Right lobe of liver (tissue), 6 donors: ENCODE results near the gene METTL23. TPM values are rescaled to one million over a fixed set of nuclear protein-coding genes. Genes with fewer than 3 reads are reported as not detected.
"Not testable (repeated sequence)": the region's sequence is repeated elsewhere in the genome, so short reads cannot be mapped to it uniquely, and the experiment has no call there.

ENCODE experiments used
- ATAC-seq, 4 donors: fragments of 200-7000 bp; cut with Tn5 transposase; one replicate each; pipeline ENCODE4 v1.9.1; 2020; ENCODE audit warnings: mild to moderate bottlenecking in 4 of 4, moderate library complexity in 4 of 4
- DNase-seq, 3 donors: peaks; one replicate each; pipeline ENCODE4 v3.0.0-alpha.2; 2020
- H3K27ac ChIP-seq, 3 donors: fragments of 200-600 bp; one replicate each; pipeline ENCODE4 v1.8.0; 2022
- H3K27me3 ChIP-seq, 2 donors: fragments of 200-600 bp; one replicate each; pipeline ENCODE4 v1.8.0; 2022
- H3K36me3 ChIP-seq, 4 donors: fragments of 200-600 bp; sonication (generic) in 1 of 4; one replicate each; pipeline versions ENCODE4 v1.5.1 to v1.8.0; 2017 to 2022; ENCODE audit warnings: control low read depth in 1 of 4
- H3K4me1 ChIP-seq, 4 donors: fragments of 200-600 bp; sonication (generic) in 1 of 4; one replicate each; pipeline versions ENCODE4 v1.5.1 to v1.8.0; 2017 to 2022; ENCODE audit warnings: control low read depth in 1 of 4
- H3K4me3 ChIP-seq, 3 donors: fragments of 200-600 bp; one replicate each; pipeline ENCODE4 v1.8.0; 2022
- H3K9me3 ChIP-seq, 4 donors: fragments of 200-600 bp; sonication (generic) in 1 of 4; one replicate each; pipeline versions ENCODE4 v1.5.1 to v1.8.0; 2017 to 2022; ENCODE audit warnings: control low read depth in 1 of 4
- POLR2A ChIP-seq: fragments of 450-650 bp; IDR thresholded peaks from one replicate; pipeline ENCODE4 v1.6.1; 2017; ENCODE audit warnings: antibody characterized with exemption, mild to moderate bottlenecking
- WGBS: methylation state at CpG from one replicate; pipeline ENCODE4 v1.1.6; 2018; ENCODE audit warnings: low coverage, low lambda C conversion rate; ENCODE audit not compliant: insufficient coverage; ENCODE audit errors: missing lambda C conversion rate; 5-methylcytosine and 5-hydroxymethylcytosine counted together
- intact Hi-C, 2 donors: fragments of 100-400 bp; cut with DNase I; formaldehyde crosslinking; loops; one replicate each; pipeline versions ENCODE4 v1.11.2 to v1.14.1; 2022
- total RNA-seq, 6 experiments: library from RNA; depleted of rRNA in 2 of 6; stranded (reverse); fragments of >200 nt in 2 of 6; fragmentation: NEBNext Ultra II Directional in 3 of 6; extraction: Animal tissue kit (Norgen Biotek cat#: 25700) in 3 of 6; gene quantifications; one replicate each; pipeline versions ENCODE4 v1.1.0 to v1.2.4, GENCODE V29; 2016 to 2023
- TF ChIP-seq, protein P1 (sequence below), 4 donors: fragments of 200-600 bp in 3 of 4; fragments of 450-650 bp in 1 of 4; IDR thresholded peaks; one replicate each; pipeline versions ENCODE4 v1.5.1 to v1.8.0; 2016 to 2022; ENCODE audit warnings: antibody characterized with exemption in 4 of 4, mild to moderate bottlenecking in 2 of 4
- donor health status: DM: no; HTN: yes; CAD: no.
- donor health status: DM: no; HTN: no; CAD: no.
- donor health status: DM: no; HTN: no; CAD: no.
- donor health status: DM: no; HTN: yes; CAD: no.
- donor health status: DM: no; HTN: yes; CAD: no.

METTL23 gene
- total RNA-seq, 6 experiments from 2014 or later: 16.0 to 25.0 (median 18.7) TPM

DNA sequence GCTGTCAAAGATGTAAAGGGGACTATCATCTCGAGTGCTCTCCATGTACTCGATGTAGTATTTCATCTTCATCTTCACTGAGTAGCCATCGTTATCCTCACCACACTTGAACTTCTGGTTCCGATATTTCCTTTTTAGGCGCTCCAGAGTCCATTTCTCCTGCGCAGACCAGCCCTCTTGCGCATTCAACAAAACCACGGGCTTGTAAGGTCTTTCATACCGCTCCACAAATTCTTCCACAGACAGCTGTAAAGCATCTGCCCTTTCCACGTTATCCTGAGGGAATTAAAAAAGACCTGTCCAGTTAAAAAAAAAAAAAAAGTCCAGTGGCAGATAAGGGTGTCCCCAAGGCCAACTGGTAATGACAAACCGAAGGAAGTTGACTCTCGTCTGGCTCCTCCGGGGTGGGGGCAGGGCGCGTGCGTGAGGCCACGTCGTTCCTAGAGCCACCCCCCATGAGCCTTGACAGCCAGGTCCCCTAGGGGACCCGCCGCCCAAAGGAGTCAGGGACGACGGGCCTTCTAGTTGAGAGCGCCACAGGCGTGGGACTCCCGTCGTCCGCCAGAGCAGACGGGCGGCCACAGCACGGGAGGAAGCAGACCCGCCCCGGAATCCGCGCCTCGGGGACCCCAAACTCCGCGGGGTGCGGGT lies 934 bp upstream of the METTL23 start:
- intact Hi-C loops: no loop called here
- TF ChIP-seq, protein P1, sequence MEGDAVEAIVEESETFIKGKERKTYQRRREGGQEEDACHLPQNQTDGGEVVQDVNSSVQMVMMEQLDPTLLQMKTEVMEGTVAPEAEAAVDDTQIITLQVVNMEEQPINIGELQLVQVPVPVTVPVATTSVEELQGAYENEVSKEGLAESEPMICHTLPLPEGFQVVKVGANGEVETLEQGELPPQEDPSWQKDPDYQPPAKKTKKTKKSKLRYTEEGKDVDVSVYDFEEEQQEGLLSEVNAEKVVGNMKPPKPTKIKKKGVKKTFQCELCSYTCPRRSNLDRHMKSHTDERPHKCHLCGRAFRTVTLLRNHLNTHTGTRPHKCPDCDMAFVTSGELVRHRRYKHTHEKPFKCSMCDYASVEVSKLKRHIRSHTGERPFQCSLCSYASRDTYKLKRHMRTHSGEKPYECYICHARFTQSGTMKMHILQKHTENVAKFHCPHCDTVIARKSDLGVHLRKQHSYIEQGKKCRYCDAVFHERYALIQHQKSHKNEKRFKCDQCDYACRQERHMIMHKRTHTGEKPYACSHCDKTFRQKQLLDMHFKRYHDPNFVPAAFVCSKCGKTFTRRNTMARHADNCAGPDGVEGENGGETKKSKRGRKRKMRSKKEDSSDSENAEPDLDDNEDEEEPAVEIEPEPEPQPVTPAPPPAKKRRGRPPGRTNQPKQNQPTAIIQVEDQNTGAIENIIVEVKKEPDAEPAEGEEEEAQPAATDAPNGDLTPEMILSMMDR (IDR thresholded peaks at IDR 0.05): no peak
- no peak for TF ChIP-seq POLR2A
- peaks cover 0 to 18% (median 9%) of the 10 kb centered on the region in 4 donors for H3K4me1 ChIP-seq
- ATAC-seq (peak; percentile 37 to 58 (median 53)), DNase-seq (peak; percentile 80 to 86 (median 82))
- H3K4me3 ChIP-seq: peak overlapping the region; percentile 92 to 100 (median 93)
- no peaks in the 10 kb centered on the region for H3K27me3 ChIP-seq
- no peaks in the 10 kb centered on the region for H3K9me3 ChIP-seq
- peak overlapping the region; percentile 98 to 99 (median 99) for H3K27ac ChIP-seq
- H3K36me3 ChIP-seq: peaks cover 4 to 44% (median 25%) of the 10 kb centered on the region in 4 donors
- WGBS: 7% methylated on average over 13 of the region's 38 CpGs

DNA sequence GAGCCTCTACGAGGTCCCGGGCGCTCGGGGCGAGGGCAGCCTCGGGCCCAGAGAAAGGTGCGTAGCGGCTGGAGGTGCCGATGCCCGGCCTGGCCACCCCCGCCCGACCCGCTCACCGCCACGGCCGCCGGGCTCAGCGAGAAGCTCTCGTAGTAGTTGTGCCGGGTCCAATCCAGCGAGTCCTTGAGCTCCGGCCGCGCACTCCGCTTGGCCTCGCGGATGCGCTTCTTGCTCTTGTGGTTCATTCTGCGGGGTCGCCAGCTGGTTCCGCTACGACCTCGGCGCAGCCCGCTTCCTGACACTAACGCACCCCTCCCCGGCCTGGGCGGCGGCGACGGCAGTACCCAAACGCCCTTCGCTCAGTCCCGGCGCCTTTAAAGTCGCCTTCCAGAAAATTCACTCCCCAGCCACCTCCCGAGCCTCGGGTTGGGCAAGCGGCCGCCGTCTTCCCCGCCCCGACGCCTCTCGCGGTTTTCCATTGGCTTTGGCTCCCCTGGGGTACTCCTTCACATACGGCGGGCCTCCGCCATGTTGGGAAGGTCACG lies 336 bp upstream of the METTL23 start, which contains the start of gene JMJD6:
JMJD6 (minus strand) TSS at position 376 of the 545 bp plus-strand sequence; CDS start at position 245, 131 bp downstream.
- peak; percentile 95 for TF ChIP-seq POLR2A
- TF ChIP-seq, protein P1 (IDR thresholded peaks at IDR 0.05): no peak
- Histone ChIP-seq H3K27me3 (no peaks in the 10 kb centered on the region), H3K4me1 (peaks cover 0 to 18% (median 9%) of the 10 kb centered on the region in 4 donors), H3K27ac (peak within 1 kb of the TSS; percentile 98 to 99 (median 99)), H3K9me3 (no peaks in the 10 kb centered on the region), H3K4me3 (peak within 1 kb of the TSS; percentile 92 to 100 (median 93)), H3K36me3 (peaks cover 4 to 42% (median 22%) of the 10 kb centered on the region in 4 donors)
- 0% methylated on average over 7 of the region's 60 CpGs for WGBS
- DNase-seq (peak; percentile 97 to 99 (median 98)), ATAC-seq (peak; percentile 87 to 95 (median 90))
- intact Hi-C loops: no loop called here

DNA sequence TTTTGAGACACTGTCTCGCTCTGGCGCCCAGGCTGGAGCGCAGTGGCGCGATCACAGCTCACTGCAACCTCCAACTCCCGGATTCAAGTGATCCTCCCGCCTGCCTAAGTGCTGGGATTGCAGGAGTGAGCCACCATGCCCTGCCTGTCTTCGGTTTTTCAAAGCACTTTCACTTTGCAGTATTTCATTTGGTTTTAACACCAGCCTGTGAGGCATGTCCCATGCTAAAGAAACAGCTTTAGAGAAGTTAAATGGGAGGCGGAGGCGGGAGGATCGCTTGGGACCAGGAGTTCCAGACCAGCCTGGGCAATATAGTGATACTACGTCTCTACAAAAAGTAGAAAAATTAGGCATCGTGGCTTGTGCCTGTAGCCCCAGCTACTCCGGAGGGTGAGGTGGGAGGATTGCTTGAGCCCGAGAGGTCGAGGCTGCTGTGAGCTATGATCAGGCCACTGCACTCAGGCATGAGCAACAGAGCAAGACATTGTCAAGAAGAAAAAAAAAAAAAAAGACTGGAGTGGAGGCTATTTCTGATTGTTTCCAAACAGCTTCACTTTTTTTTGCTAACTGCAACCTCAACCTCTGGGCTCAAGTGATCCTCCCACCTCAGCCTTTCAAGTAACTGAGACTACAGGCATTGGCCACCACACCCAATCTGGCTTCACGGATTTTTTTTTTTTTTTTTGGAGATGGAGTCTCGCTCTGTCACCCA lies 1.3 kb downstream of the METTL23 start:
- Histone ChIP-seq H3K9me3 (no peaks in the 10 kb centered on the region), H3K36me3 (peaks cover 4 to 42% (median 14%) of the 10 kb centered on the region in 4 donors), H3K27me3 (no peaks in the 10 kb centered on the region), H3K4me1 (peaks cover 0 to 31% (median 9%) of the 10 kb centered on the region in 4 donors), H3K4me3 (peak overlapping the region; percentile 92 to 100 (median 93)), H3K27ac (peak overlapping the region; percentile 98 to 99 (median 99))
- DNase-seq (no peak), ATAC-seq (peak in 1 of 4 donors; percentile 1)
- 41% methylated on average over 13 of the region's 18 CpGs for WGBS
- intact Hi-C loops: no loop called here
- TF ChIP-seq, protein P1 (IDR thresholded peaks at IDR 0.05): no peak
- no peak for TF ChIP-seq POLR2A

DNA sequence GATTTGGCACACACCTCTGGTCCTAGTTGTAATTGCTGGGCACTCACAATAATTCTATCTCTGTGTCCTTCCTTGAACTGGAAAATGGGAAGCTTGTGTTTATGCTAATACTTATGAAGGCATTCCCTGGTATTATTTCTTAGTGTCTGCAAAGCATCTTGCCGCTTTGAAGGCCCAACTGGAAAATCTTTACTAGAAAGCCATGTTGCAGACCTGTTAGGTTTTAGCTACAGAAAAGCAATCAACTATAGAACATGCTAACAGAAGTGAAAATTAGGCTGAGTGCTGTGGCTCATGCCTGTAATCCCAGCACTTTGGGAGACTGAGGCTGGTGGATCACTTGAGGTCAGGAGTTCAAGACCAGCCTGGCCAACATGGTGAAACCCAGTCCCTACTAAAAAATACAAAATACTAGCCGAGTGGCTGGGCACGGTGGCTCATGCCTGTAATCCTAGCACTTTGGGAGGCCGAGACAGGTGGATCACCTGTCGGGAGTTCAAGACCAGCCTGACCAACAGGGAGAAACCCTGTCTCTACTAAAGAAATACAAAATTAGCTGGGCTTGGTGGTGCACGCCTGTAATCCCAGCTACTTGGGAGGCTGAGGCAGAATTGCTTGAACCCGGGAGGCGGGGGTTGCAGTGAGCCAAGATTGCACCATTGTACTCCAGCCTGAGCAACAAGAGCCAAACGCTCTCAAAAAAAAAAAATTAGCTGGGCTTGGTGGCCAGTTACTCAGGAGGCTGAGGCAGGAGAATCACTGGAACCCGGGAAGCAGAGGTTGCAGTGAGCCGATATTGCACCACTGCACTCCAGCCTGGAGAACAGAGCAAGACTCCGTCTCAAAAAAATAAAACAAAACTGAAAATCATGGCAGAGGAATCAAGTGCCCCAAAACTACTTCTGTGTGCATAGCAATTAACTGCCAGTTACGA lies 5.4 kb downstream of the METTL23 start:
- ATAC-seq, H3K27ac ChIP-seq, H3K9me3 ChIP-seq, intact Hi-C loops, DNase-seq, H3K4me3 ChIP-seq, H3K27me3 ChIP-seq: not testable (repeated sequence)
- Histone ChIP-seq H3K36me3 (peaks cover 0 to 48% (median 20%) of the 10 kb centered on the region in 4 donors), H3K4me1 (peaks cover 0 to 49% (median 15%) of the 10 kb centered on the region in 4 donors)
- WGBS: 83% methylated on average over 10 of the region's 13 CpGs
